ENCODE measurements around the gene GALK1.
A peak's percentile ranks its signal among the peaks of the same experiment; 100 is the strongest.
"Not testable (repeated sequence)": the region's sequence is repeated elsewhere in the genome, so short reads cannot be mapped to it uniquely, and the experiment has no call there.

Gene GALK1

DNA sequence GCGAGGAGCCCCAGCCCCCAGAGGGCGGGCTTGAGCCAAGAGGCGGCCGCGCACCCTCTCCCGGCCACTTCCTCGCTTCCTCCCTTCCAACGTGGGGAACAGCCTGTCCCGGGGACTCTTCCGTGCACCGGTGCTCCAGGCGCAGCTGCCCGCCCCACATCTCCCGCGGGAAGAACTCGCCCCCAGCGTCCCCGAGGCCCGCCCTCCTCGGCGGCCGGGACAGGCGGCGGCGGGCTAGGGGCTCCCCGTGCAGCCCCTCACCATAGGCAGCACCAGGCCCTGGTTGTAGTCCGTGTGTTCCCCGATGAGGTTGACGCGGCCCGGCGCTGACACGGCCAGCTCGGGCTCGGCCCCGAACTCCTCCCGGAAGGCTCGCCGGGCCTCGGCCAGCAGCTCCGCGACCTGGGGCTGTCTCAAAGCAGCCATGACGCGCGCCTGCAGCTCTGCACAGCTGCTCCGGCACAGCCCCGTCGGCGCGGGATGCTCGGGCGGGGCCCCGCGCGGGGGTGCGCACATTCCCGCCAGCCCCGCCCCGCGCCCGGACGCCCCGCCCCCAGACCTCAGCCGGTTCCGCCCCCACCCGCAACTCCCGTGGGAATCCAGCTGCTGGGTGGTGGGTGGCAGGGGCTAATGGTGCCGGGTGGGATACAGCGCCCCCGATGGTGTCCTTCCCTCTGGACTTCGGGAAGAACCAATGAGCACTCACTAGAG lies at the start of gene GALK1:
Gene GALK1 (minus strand): TSS at position 482 of the 711 bp plus-strand sequence. CDS start 56 bp downstream, at position 426.
- no peaks in the 10 kb centered on the region for H3K27me3 Mint-ChIP-seq
- ATAC-seq = peak; percentile 92

DNA sequence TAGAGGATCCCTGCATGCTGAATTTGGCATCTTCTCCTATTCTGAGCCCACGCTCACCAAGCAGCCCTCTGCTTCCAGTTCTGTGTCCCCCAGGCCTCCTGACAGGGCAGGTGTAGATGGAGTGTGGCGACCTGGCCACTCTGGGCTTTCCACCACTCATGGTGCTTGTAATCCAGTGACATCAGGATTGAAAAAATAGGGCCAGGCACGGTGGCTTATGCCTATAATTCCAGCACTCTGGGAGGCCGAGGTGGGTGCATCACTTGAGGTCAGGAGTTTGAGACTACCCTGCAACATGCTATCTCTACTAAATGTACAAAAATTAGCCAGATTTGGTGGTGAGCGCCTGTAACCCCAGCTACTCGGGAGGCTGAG lies 49.0 kb upstream of the GALK1 start:
- DNase-seq (no peak), ATAC-seq (no peak)
- Mint-ChIP-seq H3K4me1 (no peaks in the 10 kb centered on the region), H3K27ac (no peak overlapping the region), H3K4me3 (no peak overlapping the region), H3K36me3 (ENCODE audit: low read depth) (peaks cover 4% of the 10 kb centered on the region), H3K27me3 (no peaks in the 10 kb centered on the region), H3K9me3 (no peaks in the 10 kb centered on the region)

More for the DNA sequence above, at the start of gene GALK1:
- Mint-ChIP-seq H3K9me3 (no peaks in the 10 kb centered on the region), H3K4me3 (peak within 1 kb of the TSS; percentile 81), H3K36me3 (ENCODE audit: low read depth) (no peaks in the 10 kb centered on the region), H3K4me1 (peaks cover 17% of the 10 kb centered on the region), H3K27ac (peak within 1 kb of the TSS; percentile 78)
- DNase-seq = peak; percentile 77

DNA sequence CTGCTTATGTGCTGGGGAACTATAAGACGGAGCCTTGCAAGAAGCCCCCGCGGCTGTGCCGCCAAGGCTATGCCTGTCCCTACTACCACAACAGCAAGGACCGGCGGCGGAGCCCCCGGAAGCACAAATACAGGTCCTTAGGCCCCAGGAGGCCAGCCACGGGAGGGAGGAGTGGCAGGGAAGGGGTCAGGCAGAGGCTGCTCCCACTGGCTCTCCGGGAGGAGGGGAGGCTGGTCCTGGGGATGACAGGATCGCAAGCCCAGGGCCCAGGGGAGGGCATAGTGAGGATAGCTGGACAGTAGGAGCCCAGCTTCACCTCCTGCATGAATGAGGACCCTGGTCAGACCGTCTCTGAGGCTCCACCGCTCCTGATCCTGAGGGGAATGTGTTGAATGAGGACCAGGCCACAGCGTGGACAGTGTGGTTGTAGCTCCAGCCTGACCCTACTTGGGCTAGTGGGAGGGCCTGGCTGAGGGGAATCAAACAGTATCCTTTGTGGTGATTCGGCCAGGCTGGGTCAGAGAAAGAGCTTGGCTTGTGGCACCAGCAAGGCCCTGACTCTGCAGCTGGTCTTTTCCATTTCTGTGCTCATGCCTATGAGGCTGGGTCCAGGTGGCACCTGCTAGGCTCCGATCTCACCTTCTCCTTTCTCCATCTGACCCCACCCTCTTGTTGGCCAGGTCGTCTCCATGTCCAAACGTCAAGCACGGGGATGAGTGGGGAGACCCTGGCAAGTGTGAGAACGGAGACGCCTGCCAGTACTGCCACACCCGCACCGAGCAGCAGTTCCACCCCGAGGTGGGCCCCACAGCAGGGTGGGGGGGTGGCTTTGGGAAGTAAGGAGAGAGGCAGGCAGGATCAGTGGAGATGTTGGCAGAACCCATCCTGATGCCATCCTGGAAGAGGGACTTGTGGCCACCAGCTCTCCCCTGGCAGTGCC lies 48.4 kb upstream of the GALK1 start:
- no peaks in the 10 kb centered on the region for H3K9me3 Mint-ChIP-seq
- H3K27ac Mint-ChIP-seq = no peak overlapping the region
- ATAC-seq (no peak), DNase-seq (no peak)
- H3K4me1 Mint-ChIP-seq = no peaks in the 10 kb centered on the region
- no peaks in the 10 kb centered on the region for H3K27me3 Mint-ChIP-seq
- peaks cover 2% of the 10 kb centered on the region for H3K36me3 Mint-ChIP-seq (ENCODE audit: low read depth)
- no peak overlapping the region for H3K4me3 Mint-ChIP-seq

DNA sequence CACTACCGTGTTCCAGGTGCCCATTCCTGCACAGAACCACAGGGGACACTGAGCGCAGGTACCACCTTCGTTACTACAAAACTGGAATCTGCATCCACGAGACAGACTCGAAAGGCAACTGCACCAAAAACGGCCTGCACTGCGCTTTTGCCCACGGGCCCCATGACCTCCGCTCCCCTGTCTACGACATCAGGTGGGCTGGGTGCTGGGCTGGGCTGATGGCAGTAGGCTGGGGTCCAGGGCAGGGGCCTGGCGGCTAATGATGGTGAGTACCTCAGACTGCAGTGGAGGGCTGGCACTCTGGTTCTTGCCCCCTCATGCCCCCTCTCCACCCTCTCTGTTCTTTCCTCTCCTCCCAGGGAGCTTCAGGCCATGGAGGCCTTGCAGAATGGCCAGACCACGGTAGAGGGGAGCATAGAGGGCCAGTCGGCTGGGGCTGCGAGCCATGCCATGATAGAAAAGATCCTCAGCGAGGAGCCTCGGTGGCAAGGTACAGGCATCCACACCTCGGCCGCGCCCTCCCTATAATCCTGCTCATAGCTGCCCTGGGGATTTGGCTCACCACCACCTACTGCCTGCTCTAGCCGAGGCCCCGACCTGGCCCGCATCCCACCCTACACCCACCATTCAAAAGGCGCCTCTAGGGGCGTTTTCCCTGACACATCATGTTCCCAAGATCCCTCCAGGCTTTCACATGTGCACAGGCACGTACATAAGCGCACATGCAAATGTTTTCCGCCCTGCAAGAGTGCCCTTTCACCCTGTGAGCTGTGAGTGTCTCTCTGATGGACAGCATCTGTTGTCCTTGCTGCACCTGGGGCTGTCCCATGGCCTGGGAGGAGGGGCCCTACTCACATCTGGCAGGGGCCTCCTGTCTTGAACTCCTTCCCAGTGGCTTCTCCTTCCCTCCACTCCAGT lies 47.4 kb upstream of the GALK1 start:
- ATAC-seq = no peak
- Mint-ChIP-seq H3K27me3 (no peaks in the 10 kb centered on the region), H3K4me1 (no peaks in the 10 kb centered on the region), H3K27ac (no peak overlapping the region), H3K36me3 (ENCODE audit: low read depth) (peaks cover 2% of the 10 kb centered on the region), H3K9me3 (no peaks in the 10 kb centered on the region), H3K4me3 (no peak overlapping the region)
- no peak for DNase-seq

DNA sequence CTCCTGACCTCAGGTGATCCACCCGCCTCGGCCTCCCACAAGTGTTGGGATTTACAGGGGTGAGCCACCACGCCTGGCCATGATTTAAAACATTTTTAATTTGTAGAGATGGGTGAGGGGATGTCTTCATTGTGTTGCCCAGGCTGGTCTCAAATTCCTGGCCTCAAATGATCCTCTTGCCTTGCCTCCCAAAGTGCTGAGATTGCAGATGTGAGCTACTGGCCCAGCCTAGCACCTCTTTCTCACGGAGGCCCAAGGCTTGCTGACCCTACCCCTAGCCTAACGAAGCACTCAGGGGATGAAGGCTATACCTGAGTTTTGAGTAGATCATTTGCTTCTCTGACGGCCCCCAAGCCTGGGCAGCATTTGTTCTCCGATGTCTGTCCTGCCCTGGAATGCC lies 46.2 kb upstream of the GALK1 start:
- Mint-ChIP-seq H3K27ac (no peak overlapping the region), H3K36me3 (ENCODE audit: low read depth) (peaks cover under 1% of the 10 kb centered on the region)

DNA sequence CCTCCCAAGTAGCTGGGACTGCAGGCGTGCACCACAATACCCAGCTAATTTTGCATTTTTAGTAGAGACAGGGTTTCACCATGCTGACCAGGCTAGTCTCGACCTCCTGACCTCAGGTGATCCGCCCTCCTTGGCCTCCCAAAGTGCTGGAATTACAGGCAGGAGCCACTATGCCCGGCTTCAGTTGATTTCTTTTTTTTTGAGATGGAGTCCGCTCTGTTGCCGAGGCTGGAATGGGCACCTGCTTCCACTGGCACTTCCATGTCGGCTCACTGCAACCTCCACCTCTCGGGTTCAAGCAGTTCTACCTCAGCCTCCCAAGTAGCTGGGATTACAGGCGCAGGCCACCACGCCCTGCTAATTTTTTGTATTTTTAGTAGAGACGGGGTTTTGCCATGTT lies 45.8 kb upstream of the GALK1 start:
- ATAC-seq; DNase-seq; H3K27me3 Mint-ChIP-seq; H3K36me3 Mint-ChIP-seq (ENCODE audit: low read depth); H3K27ac Mint-ChIP-seq; H3K4me3 Mint-ChIP-seq; H3K9me3 Mint-ChIP-seq; H3K4me1 Mint-ChIP-seq: not testable (repeated sequence)

More for the DNA sequence above, 46.2 kb upstream of the GALK1 start:
- no peaks in the 10 kb centered on the region for H3K27me3 Mint-ChIP-seq
- DNase-seq (no peak), ATAC-seq (no peak)
- no peak overlapping the region for H3K4me3 Mint-ChIP-seq
- no peaks in the 10 kb centered on the region for H3K9me3 Mint-ChIP-seq
- H3K4me1 Mint-ChIP-seq = no peaks in the 10 kb centered on the region

DNA sequence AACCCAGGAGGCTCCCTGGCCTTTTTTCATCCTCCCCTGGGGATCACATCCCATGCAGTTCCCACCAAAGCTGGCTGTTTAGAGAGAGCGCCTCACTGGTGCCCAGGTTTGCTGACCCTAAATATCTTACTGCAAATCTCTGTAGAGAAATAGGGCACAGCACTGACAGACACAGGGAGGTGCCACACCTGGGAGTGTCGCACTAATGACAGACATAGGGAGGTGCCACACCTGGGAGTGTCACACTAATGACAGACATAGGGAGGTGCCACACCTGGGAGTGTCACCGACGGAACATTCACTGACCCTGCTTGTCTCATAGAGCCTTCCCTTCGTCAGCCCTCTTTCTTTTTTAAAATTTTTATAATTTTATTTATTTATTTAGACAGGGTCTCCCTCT lies 45.2 kb upstream of the GALK1 start:
- ATAC-seq (no peak), DNase-seq (no peak)
- Mint-ChIP-seq H3K4me3 (no peak overlapping the region), H3K27ac (no peak overlapping the region), H3K4me1 (no peaks in the 10 kb centered on the region), H3K36me3 (ENCODE audit: low read depth) (no peaks in the 10 kb centered on the region), H3K27me3 (no peaks in the 10 kb centered on the region), H3K9me3 (no peaks in the 10 kb centered on the region)

DNA sequence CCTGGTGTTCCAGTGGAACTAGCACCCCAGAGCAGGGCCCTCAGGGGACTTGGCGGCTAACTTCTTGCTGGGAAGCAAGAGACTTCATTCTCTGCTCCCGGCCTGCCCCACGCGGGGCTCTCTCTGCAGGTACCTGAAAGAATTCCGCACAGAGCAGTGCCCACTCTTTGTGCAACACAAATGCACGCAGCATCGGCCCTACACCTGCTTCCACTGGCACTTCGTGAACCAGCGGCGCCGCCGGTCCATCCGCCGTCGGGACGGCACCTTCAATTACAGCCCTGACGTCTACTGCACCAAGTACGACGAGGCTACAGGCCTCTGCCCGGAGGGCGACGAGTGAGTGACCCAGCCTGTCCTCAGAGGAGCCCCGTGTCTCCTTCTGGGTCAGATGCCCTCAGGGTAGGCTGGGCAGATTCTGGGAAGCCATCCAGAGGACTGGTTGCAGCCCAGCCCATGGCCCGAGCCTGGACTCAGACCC lies 44.7 kb upstream of the GALK1 start:
- H3K9me3 Mint-ChIP-seq = no peaks in the 10 kb centered on the region
- H3K4me1 Mint-ChIP-seq = no peaks in the 10 kb centered on the region
- H3K27me3 Mint-ChIP-seq = no peaks in the 10 kb centered on the region
- no peak for ATAC-seq
- no peak for DNase-seq
- H3K27ac Mint-ChIP-seq = no peak overlapping the region
- H3K4me3 Mint-ChIP-seq = no peak overlapping the region
- H3K36me3 Mint-ChIP-seq (ENCODE audit: low read depth) = no peaks in the 10 kb centered on the region

DNA sequence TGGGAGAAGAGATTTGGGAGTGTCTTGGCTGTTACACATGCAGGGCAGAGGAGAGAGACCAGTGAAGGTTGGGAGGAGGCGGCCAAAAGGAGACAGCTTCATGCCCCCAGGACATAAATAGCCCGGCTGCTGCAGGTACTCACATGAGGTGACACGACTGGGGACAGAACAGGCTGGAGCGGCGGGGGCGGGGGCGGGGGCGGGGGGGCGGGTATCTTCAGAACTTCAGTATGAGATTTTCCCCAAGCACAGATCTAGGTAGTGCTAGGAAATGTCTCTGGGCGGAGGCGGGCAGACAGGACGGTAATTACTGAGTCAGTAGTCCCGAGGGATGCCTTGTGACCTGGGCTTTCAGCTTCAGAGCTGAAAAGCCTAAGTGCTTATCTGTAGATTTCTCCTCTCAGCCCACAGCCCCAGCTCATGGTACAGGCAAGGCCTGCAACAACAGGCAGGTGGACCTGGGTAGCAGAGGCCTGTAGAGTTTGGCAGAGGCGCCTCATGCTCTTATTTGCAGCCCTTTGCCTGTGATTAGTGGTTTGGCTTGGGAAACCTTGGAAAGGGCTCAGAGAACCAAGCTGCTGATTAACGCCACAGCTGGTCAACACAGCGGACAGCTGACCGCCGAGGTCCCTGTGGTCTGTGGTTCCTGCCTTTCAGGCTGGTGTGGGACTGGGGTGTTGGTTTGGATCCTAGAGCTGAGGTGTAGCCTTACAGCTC lies 44.1 kb upstream of the GALK1 start:
- H3K9me3 Mint-ChIP-seq = no peaks in the 10 kb centered on the region
- DNase-seq (no peak), ATAC-seq (peak; percentile 61)
- H3K36me3 Mint-ChIP-seq (ENCODE audit: low read depth) = no peaks in the 10 kb centered on the region
- no peaks in the 10 kb centered on the region for H3K27me3 Mint-ChIP-seq
- no peak overlapping the region for H3K4me3 Mint-ChIP-seq
- H3K4me1 Mint-ChIP-seq = no peaks in the 10 kb centered on the region
- H3K27ac Mint-ChIP-seq = no peak overlapping the region

DNA sequence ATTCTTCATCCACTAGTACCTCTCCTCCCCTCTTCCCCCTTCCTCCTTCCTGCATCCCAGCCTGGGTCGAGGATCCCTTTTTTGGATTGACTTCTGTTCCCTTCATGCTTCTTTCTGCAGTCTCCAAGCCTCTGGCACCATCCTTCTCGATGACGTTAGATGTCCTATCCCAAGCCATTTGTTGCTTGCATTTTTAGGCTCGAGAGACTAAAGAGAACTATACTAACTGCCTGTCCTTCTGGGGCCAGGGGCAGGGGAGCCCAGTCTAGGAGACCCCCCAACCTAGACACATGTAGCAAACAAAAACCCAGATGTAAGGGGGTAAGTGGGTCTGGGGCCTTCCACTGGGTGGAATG lies 43.5 kb upstream of the GALK1 start:
- no peaks in the 10 kb centered on the region for H3K36me3 Mint-ChIP-seq (ENCODE audit: low read depth)
- no peaks in the 10 kb centered on the region for H3K9me3 Mint-ChIP-seq
- no peaks in the 10 kb centered on the region for H3K27me3 Mint-ChIP-seq
- peaks cover 4% of the 10 kb centered on the region for H3K4me1 Mint-ChIP-seq
- no peak overlapping the region for H3K27ac Mint-ChIP-seq
- ATAC-seq (no peak), DNase-seq (no peak)
- H3K4me3 Mint-ChIP-seq = no peak overlapping the region

DNA sequence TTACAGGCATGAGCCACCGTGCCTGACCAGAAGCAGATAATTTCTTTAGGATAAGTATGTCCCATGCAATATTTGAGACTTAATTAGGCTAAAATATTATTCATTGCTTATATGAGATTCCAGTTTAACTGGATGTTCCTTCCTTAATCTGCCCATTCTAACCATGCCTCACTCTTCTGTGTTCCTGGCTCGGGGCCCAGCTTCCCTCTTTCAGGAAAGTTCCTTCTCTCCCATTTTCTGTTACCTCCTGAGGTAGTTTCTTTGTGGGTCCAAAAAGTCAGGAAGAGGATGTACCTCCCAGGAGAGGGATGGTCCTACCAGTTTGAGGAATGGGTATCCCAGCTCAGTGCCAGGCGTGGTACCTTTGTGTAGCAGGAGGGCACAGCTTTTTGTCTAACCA lies 42.9 kb upstream of the GALK1 start:
- ATAC-seq = no peak
- Mint-ChIP-seq H3K9me3 (no peaks in the 10 kb centered on the region), H3K27ac (no peak overlapping the region)

DNA sequence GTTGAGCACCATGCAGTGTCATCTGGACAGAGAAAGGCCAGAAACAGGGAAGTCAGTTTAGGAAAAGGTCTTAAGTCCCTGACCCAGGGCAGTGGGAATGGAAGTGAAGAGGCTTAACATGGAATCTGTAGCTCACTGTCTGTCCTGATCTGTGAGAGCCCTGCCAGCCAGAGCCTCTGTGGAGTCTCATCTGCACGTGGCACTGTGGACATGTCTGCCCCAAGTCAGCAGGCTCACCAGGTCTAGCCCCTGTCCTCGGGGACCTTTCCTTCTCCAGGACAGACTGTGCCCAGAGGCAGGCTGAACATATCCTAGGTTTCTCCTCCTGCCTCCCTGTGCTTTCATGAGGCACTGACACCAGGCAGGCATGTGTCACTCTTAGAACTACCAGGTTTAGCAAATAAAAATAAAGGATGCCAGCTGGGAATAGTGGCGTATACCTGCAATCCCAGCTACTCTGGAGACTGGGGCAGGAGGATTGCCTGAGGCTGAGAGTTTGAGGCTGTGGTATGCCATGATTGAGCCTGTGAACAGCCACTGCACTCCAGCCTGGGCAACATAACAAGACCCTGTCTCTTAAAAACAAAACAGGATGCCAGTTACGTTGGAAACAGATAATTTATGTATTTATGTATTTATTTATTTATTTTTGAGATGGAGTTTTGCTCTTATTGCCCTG lies 42.0 kb upstream of the GALK1 start:
- Mint-ChIP-seq H3K4me1 (peaks cover 5% of the 10 kb centered on the region), H3K9me3 (no peaks in the 10 kb centered on the region), H3K27ac (no peak overlapping the region), H3K4me3 (no peak overlapping the region), H3K27me3 (no peaks in the 10 kb centered on the region), H3K36me3 (ENCODE audit: low read depth) (no peaks in the 10 kb centered on the region)
- ATAC-seq (no peak), DNase-seq (no peak)

More for the DNA sequence above, 42.9 kb upstream of the GALK1 start:
- H3K36me3 Mint-ChIP-seq (ENCODE audit: low read depth) = no peaks in the 10 kb centered on the region
- no peak for DNase-seq
- peaks cover 5% of the 10 kb centered on the region for H3K4me1 Mint-ChIP-seq
- H3K27me3 Mint-ChIP-seq = no peaks in the 10 kb centered on the region
- no peak overlapping the region for H3K4me3 Mint-ChIP-seq

DNA sequence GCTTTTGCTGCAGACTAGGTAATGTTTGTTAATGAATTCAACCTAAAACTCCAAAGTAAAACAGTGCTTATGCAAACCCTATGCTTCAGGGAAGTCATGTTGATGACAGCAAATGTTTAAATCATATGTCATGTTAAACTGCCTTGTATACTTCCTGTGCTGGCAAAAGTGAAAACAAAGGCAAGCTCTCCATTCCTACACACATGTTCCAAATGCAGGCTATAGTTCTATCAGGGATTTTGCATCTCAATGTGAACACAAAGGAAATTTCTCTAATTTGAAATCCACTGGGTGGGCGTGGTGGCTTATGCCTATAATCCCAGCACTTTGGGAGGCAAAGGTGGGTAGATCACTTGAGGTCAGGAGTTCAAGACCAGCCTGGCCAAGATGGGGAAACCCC lies 38.9 kb upstream of the GALK1 start:
- Mint-ChIP-seq H3K4me1 (peaks cover 5% of the 10 kb centered on the region), H3K27me3 (no peaks in the 10 kb centered on the region), H3K27ac (no peak overlapping the region), H3K4me3 (no peak overlapping the region), H3K9me3 (no peaks in the 10 kb centered on the region), H3K36me3 (ENCODE audit: low read depth) (peaks cover 7% of the 10 kb centered on the region)
- no peak for ATAC-seq
- no peak for DNase-seq
